Keratinocyte (primary cell): ENCODE results near the gene MAN1C1.

ENCODE experiments used
- EZH2 ChIP-seq: IDR thresholded peaks from one replicate; pipeline ENCODE4 v1.6.1; 2012; ENCODE audit warnings: inconsistent platforms, mild to moderate bottlenecking, low read length, moderate library complexity
- TF ChIP-seq, protein P1 (sequence below), 3 experiments: IDR thresholded peaks in 1 of 3; conservative IDR thresholded peaks in 1 of 3; optimal IDR thresholded peaks in 1 of 3; 2 replicates in 2 of 3; 3 replicates in 1 of 3; pipeline versions ENCODE3 to v1.5.1; 2011; ENCODE audit warnings: low read length in 3 of 3, mild to moderate bottlenecking in 3 of 3, moderate library complexity in 2 of 3, control low read depth in 1 of 3, inconsistent platforms in 1 of 3; ENCODE audit not compliant: insufficient read depth in 2 of 3; ENCODE audit errors: extremely low read depth in 1 of 3

DNA sequence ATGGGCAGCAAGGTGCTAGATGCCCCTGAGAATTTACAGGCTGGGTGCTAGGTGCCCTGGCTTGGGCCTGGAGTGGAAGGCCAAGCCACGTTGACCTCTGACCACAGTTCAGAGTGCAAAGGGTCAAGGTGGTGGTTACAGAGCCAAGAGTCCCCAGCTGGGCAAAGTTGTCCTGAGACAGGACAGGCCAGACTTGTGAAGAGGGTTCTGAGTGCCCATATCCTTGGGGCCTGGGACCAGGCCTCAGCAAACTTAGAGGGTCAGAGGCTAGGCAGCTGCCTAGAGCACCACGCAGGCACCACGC is 164.5 kb downstream of the MAN1C1 start:
- TF ChIP-seq, protein P1, sequence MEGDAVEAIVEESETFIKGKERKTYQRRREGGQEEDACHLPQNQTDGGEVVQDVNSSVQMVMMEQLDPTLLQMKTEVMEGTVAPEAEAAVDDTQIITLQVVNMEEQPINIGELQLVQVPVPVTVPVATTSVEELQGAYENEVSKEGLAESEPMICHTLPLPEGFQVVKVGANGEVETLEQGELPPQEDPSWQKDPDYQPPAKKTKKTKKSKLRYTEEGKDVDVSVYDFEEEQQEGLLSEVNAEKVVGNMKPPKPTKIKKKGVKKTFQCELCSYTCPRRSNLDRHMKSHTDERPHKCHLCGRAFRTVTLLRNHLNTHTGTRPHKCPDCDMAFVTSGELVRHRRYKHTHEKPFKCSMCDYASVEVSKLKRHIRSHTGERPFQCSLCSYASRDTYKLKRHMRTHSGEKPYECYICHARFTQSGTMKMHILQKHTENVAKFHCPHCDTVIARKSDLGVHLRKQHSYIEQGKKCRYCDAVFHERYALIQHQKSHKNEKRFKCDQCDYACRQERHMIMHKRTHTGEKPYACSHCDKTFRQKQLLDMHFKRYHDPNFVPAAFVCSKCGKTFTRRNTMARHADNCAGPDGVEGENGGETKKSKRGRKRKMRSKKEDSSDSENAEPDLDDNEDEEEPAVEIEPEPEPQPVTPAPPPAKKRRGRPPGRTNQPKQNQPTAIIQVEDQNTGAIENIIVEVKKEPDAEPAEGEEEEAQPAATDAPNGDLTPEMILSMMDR (optimal IDR thresholded peaks at IDR 0.05 in 1 of 3, IDR thresholded peaks at IDR 0.05 in 1 of 3, conservative IDR thresholded peaks at IDR 0.05 in 1 of 3; ENCODE audit: extremely low read depth in 1 of 3, insufficient read depth in 2 of 3, low read length in 3 of 3), result no peak
- no peak for TF ChIP-seq EZH2
